Measurements from ENCODE around the gene AZI2. TPM values are rescaled to one million over a fixed set of nuclear protein-coding genes. Genes with fewer than 3 reads are reported as not detected.
A peak's percentile ranks its signal among the peaks of the same experiment; 100 is the strongest.

AZI2 gene
- polyA plus RNA-seq, 3 donors: 57.4 to 134 (median 99.3) TPM

- Histone ChIP-seq H3K4me1 (ENCODE audit: control insufficient read depth in 1 of 2, insufficient read depth in 2 of 2, low read length in 2 of 2) (peaks cover 8 to 9% of the 10 kb centered on the region in 2 donors), H3K9me3 (replicated peaks in 1 of 2; ENCODE audit: control insufficient read depth in 1 of 2, insufficient read depth in 1 of 2, low read length in 2 of 2) (no peaks in the 10 kb centered on the region), H2AFZ (ENCODE audit: insufficient read depth, low read depth, low read length, poor library complexity, severe bottlenecking) (no peak overlapping the region), H3K4me3 (replicated peaks in 1 of 3; ENCODE audit: low read depth in 2 of 3, low read length in 3 of 3) (no peak overlapping the region), H3K79me2 (ENCODE audit: insufficient read depth, low read length) (no peaks in the 10 kb centered on the region), H3K4me2 (replicated peaks; ENCODE audit: extremely low read depth, low read length, poor library complexity, severe bottlenecking) (no peak overlapping the region), H3K9ac (ENCODE audit: insufficient read depth, low read length, poor library complexity, severe bottlenecking) (no peak overlapping the region), H3K36me3 (replicated peaks in 1 of 2; ENCODE audit: control insufficient read depth in 1 of 2, insufficient read depth in 2 of 2, low read length in 2 of 2) (peaks cover 3 to 13% of the 10 kb centered on the region in 2 donors), H4K20me1 (ENCODE audit: insufficient read depth, low read length) (no peaks in the 10 kb centered on the region), H3K27me3 (ENCODE audit: control insufficient read depth in 2 of 2, insufficient read depth in 2 of 2, low read length in 2 of 2) (no peaks in the 10 kb centered on the region), H3K27ac (ENCODE audit: low read depth in 1 of 2, low read length in 2 of 2) (no peak overlapping the region)
- peaks cover 22% of the 10 kb centered on the region for H3K4me1 Mint-ChIP-seq
- intact Hi-C loops (cut with micrococcal nuclease): no loop called here
- DNase-seq: no peak
- H3K4me3 Mint-ChIP-seq: no peak overlapping the region
- peaks cover 0 to 2% (median 0%) of the 10 kb centered on the region in 7 donors for H3K9me3 Mint-ChIP-seq
- H3K27me3 Mint-ChIP-seq (ENCODE audit: low read depth in 3 of 3): peaks cover 0 to 1% (median 0%) of the 10 kb centered on the region in 3 donors
- H3K27ac Mint-ChIP-seq: peak overlapping the region in 2 of 7 donors; percentile 3 to 15
- TF ChIP-seq CTCF (IDR thresholded peaks at IDR 0.05): no peak
- H3K36me3 Mint-ChIP-seq: peaks cover 15% of the 10 kb centered on the region in 2 donors
Measured at GRCh38 chr3:28291577-28291976, 57.0 kb downstream of the AZI2 start.

GRCh38 chr3:28290863-28291300, 57.7 kb downstream of the AZI2 start:
- H3K4me1 ChIP-seq (ENCODE audit: control insufficient read depth in 1 of 2, insufficient read depth in 2 of 2, low read length in 2 of 2): peaks cover 6 to 7% of the 10 kb centered on the region in 2 donors
- no CpG with 5 or more reads among the region's 1 CpG for WGBS (ENCODE audit: insufficient coverage)
- TF ChIP-seq CTCF (IDR thresholded peaks at IDR 0.05): no peak
- no peaks in the 10 kb centered on the region for H3K79me2 ChIP-seq (ENCODE audit: insufficient read depth, low read length)
- Mint-ChIP-seq H3K36me3 (peaks cover 15% of the 10 kb centered on the region in 2 donors), H3K4me3 (no peak overlapping the region), H3K27me3 (ENCODE audit: low read depth in 3 of 3) (peaks cover 0 to 1% (median 0%) of the 10 kb centered on the region in 3 donors), H3K27ac (peak overlapping the region in 1 of 7 donors; percentile 54), H3K4me1 (peaks cover 20% of the 10 kb centered on the region), H3K9me3 (peaks cover 0 to 2% (median 0%) of the 10 kb centered on the region in 7 donors)
- no peaks in the 10 kb centered on the region for H4K20me1 ChIP-seq (ENCODE audit: insufficient read depth, low read length)
- H3K4me2 ChIP-seq (replicated peaks; ENCODE audit: extremely low read depth, low read length, poor library complexity, severe bottlenecking): no peak overlapping the region
- intact Hi-C loops (cut with micrococcal nuclease): no loop called here
- H3K27me3 ChIP-seq (ENCODE audit: control insufficient read depth in 2 of 2, insufficient read depth in 2 of 2, low read length in 2 of 2): no peaks in the 10 kb centered on the region
- no peak overlapping the region for H2AFZ ChIP-seq (ENCODE audit: insufficient read depth, low read depth, low read length, poor library complexity, severe bottlenecking)
- no peak for DNase-seq
- no peak overlapping the region for H3K27ac ChIP-seq (ENCODE audit: low read depth in 1 of 2, low read length in 2 of 2)
- no peaks in the 10 kb centered on the region for H3K9me3 ChIP-seq (replicated peaks in 1 of 2; ENCODE audit: control insufficient read depth in 1 of 2, insufficient read depth in 1 of 2, low read length in 2 of 2)
- H3K36me3 ChIP-seq (replicated peaks in 1 of 2; ENCODE audit: control insufficient read depth in 1 of 2, insufficient read depth in 2 of 2, low read length in 2 of 2): peaks cover 3 to 13% of the 10 kb centered on the region in 2 donors
- no peak overlapping the region for H3K4me3 ChIP-seq (replicated peaks in 1 of 3; ENCODE audit: low read depth in 2 of 3, low read length in 3 of 3)
- no peak overlapping the region for H3K9ac ChIP-seq (ENCODE audit: insufficient read depth, low read length, poor library complexity, severe bottlenecking)

Data from CD14-positive monocyte (primary cell).